ENCODE results near the gene SPATA46. TPM values are rescaled to one million over a fixed set of nuclear protein-coding genes. Genes with fewer than 3 reads are reported as not detected.

SPATA46 gene
- total RNA-seq, 1 experiment from 2014 or later, result not detected

- Histone ChIP-seq H3K4me3 (replicated peaks in 1 of 2; ENCODE audit: low read depth in 1 of 2, low read length in 2 of 2) (no peak overlapping the region), H3K9me2 (ENCODE audit: insufficient read depth) (no peaks in the 10 kb centered on the region), H3K79me2 (ENCODE audit: insufficient read depth, low read length) (no peaks in the 10 kb centered on the region), H3K9me3 (ENCODE audit: control insufficient read depth in 1 of 2, insufficient read depth in 1 of 2, low read depth in 1 of 2, low read length in 2 of 2) (no peaks in the 10 kb centered on the region), H4K20me1 (ENCODE audit: insufficient read depth) (no peaks in the 10 kb centered on the region), H3K9ac (ENCODE audit: low read length) (no peak overlapping the region), H3K27ac (ENCODE audit: low read depth, low read length) (no peak overlapping the region), H3K4me1 (ENCODE audit: control insufficient read depth in 1 of 2, insufficient read depth in 2 of 2, low read length in 2 of 2) (peaks cover 0 to 4% of the 10 kb centered on the region in 2 experiments; a peak in 2 of 4 replicates), H3K4me2 (ENCODE audit: low read length) (no peak overlapping the region), H3K36me3 (ENCODE audit: control insufficient read depth in 1 of 2, insufficient read depth in 2 of 2, low read length in 2 of 2) (no peaks in the 10 kb centered on the region), H2AFZ (ENCODE audit: low read depth, low read length, poor library complexity, severe bottlenecking) (no peak overlapping the region), H3K27me3 (ENCODE audit: insufficient read depth, low read length) (no peaks in the 10 kb centered on the region)
- no TSS peak for BruUV-seq (replicated peaks)
- ATAC-seq (no peak), DNase-seq (ENCODE audit: low read depth, low spot score) (no peak)
- ChIA-PET CTCF (interaction anchor here (1.3 to 2.3 kb wide), 3 partner anchors 10 to 32 kb away, joined by 5 to 9 read pairs (median 6); no protein-coding TSS in a partner anchor), RAD21 (ENCODE audit: low non-redundant PET in 1 of 2, low total read pairs in 2 of 2, uncharacterized antibody in 2 of 2, unreplicated experiment in 2 of 2) (no interaction called here), POLR2A (no interaction called here)
- TF ChIP-seq ZFX (IDR thresholded peaks at IDR 0.05), result no peak
- TF ChIP-seq RAD21 (IDR thresholded peaks at IDR 0.05; ENCODE audit: low read depth), result no peak
- no peak for TF ChIP-seq TCF7L2 (IDR thresholded peaks at IDR 0.05; ENCODE audit: borderline replicate concordance, extremely low read depth, insufficient read depth, insufficient read length)
- TF ChIP-seq ZNF274 (IDR thresholded peaks at IDR 0.05; ENCODE audit: low read depth, low read length), result no peak
- TF ChIP-seq JUND (IDR thresholded peaks at IDR 0.05), result no peak
- no peak for TF ChIP-seq SP1 (IDR thresholded peaks at IDR 0.05; ENCODE audit: low read depth)
- no peak for TF ChIP-seq POLR2AphosphoS5 (IDR thresholded peaks at IDR 0.05; ENCODE audit: low read depth, low read length)
- TF ChIP-seq ATF3 (IDR thresholded peaks at IDR 0.05), result no peak
- TF ChIP-seq SIN3A (IDR thresholded peaks at IDR 0.05; ENCODE audit: low read depth), result no peak
- intact Hi-C loops (cut with micrococcal nuclease), result loop anchor here (10.0 kb wide), 1 partner anchor 145 kb away; no protein-coding TSS in a partner anchor
Observed at GRCh38 chr1:162389971-162390370, 13.3 kb upstream of the SPATA46 start.

GRCh38 chr1:162389021-162389818 lies 12.6 kb upstream of the SPATA46 start:
- intact Hi-C loops (cut with micrococcal nuclease), result no loop called here
- Histone ChIP-seq H3K9me2 (ENCODE audit: insufficient read depth) (no peaks in the 10 kb centered on the region), H3K79me2 (ENCODE audit: insufficient read depth, low read length) (no peaks in the 10 kb centered on the region), H3K4me1 (ENCODE audit: control insufficient read depth in 1 of 2, insufficient read depth in 2 of 2, low read length in 2 of 2) (peaks cover 0 to 4% of the 10 kb centered on the region in 2 experiments; a peak in 2 of 4 replicates), H3K27ac (ENCODE audit: low read depth, low read length) (no peak overlapping the region), H3K9ac (ENCODE audit: low read length) (no peak overlapping the region), H2AFZ (ENCODE audit: low read depth, low read length, poor library complexity, severe bottlenecking) (no peak overlapping the region), H3K9me3 (ENCODE audit: control insufficient read depth in 1 of 2, insufficient read depth in 1 of 2, low read depth in 1 of 2, low read length in 2 of 2) (no peaks in the 10 kb centered on the region), H3K4me2 (ENCODE audit: low read length) (no peak overlapping the region), H3K27me3 (ENCODE audit: insufficient read depth, low read length) (no peaks in the 10 kb centered on the region), H4K20me1 (ENCODE audit: insufficient read depth) (no peaks in the 10 kb centered on the region), H3K4me3 (replicated peaks in 1 of 2; ENCODE audit: low read depth in 1 of 2, low read length in 2 of 2) (no peak overlapping the region), H3K36me3 (ENCODE audit: control insufficient read depth in 1 of 2, insufficient read depth in 2 of 2, low read length in 2 of 2) (no peaks in the 10 kb centered on the region)
- CTCF ChIA-PET, result interaction anchor here (1.3 to 2.3 kb wide), 2 partner anchors 9 to 32 kb away, joined by 5 to 6 read pairs; no protein-coding TSS in a partner anchor
- ATAC-seq (no peak), DNase-seq (ENCODE audit: low read depth, low spot score) (no peak)
- POLR2A ChIA-PET, result no interaction called here
- RAD21 ChIA-PET (ENCODE audit: low non-redundant PET in 1 of 2, low total read pairs in 2 of 2, uncharacterized antibody in 2 of 2, unreplicated experiment in 2 of 2), result no interaction called here
- no TSS peak for BruUV-seq (replicated peaks)
- TF ChIP-seq YY1 (IDR thresholded peaks at IDR 0.05; ENCODE audit: extremely low read depth, insufficient replicate concordance, low read depth, low read length) (no peak), RAD21 (IDR thresholded peaks at IDR 0.05; ENCODE audit: low read depth) (no peak), SRF (IDR thresholded peaks at IDR 0.05; ENCODE audit: low read depth) (no peak), SP1 (IDR thresholded peaks at IDR 0.05; ENCODE audit: low read depth) (no peak), CBX3 (IDR thresholded peaks at IDR 0.05; ENCODE audit: low read depth) (no peak), EZH2phosphoT487 (IDR thresholded peaks at IDR 0.05; ENCODE audit: borderline replicate concordance) (no peak), ZNF274 (IDR thresholded peaks at IDR 0.05; ENCODE audit: low read depth, low read length) (no peak), MAX (IDR thresholded peaks at IDR 0.05) (no peak)
- TF ChIP-seq, protein P1, sequence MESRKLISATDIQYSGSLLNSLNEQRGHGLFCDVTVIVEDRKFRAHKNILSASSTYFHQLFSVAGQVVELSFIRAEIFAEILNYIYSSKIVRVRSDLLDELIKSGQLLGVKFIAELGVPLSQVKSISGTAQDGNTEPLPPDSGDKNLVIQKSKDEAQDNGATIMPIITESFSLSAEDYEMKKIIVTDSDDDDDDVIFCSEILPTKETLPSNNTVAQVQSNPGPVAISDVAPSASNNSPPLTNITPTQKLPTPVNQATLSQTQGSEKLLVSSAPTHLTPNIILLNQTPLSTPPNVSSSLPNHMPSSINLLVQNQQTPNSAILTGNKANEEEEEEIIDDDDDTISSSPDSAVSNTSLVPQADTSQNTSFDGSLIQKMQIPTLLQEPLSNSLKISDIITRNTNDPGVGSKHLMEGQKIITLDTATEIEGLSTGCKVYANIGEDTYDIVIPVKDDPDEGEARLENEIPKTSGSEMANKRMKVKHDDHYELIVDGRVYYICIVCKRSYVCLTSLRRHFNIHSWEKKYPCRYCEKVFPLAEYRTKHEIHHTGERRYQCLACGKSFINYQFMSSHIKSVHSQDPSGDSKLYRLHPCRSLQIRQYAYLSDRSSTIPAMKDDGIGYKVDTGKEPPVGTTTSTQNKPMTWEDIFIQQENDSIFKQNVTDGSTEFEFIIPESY (IDR thresholded peaks at IDR 0.05; ENCODE audit: extremely low read depth, insufficient replicate concordance, low read length), result no peak

Data from HCT116 (cell line).